Gastroesophageal sphincter (tissue), 3 donors: ENCODE results near the gene CDKN2AIPNL.

Experiments used
- CTCF ChIP-seq, 4 experiments: fragments of 200-600 bp in 2 of 4; fragments of 450-650 bp in 2 of 4; sonication (generic) in 1 of 4; IDR thresholded peaks; one replicate each; pipeline ENCODE4 v1.5.1; 2017 to 2019; ENCODE audit warnings: antibody characterized with exemption in 4 of 4, mild to moderate bottlenecking in 2 of 4, moderate library complexity in 2 of 4
- EP300 ChIP-seq: sonication (generic); formaldehyde crosslinking; IDR thresholded peaks from one replicate; pipeline ENCODE4 v1.6.1; 2017; ENCODE audit warnings: antibody characterized with exemption, mild to moderate bottlenecking
- POLR2A ChIP-seq, 2 donors: fragments of 450-650 bp; IDR thresholded peaks; one replicate each; pipeline ENCODE4 v1.6.1; 2017; ENCODE audit warnings: antibody characterized with exemption in 2 of 2, mild to moderate bottlenecking in 2 of 2, moderate library complexity in 1 of 2

DNA sequence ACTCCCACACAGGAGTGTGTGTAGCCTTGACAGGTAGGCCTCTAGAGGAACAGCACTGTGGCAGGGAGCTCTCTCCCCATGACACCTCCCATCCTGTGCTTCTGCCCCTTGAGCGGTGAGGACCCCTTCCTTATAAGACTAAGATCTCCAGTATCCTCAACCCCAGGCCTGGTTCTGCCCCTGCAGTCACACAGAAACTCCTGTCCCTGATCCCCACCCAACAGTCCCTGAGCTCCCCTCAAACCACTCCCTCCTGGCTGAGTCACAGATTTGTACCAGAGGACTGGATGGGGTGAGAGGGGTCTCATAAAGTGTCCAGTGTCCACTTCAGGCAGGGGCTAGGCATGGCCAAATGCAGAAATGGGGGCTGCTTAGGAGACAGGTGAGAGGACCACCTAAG, 47.8 kb upstream of the CDKN2AIPNL start:
- no peak for TF ChIP-seq CTCF (IDR thresholded peaks at IDR 0.05)
- TF ChIP-seq POLR2A (IDR thresholded peaks at IDR 0.05) = no peak
- no peak for TF ChIP-seq EP300
